ENCODE results near the gene BCDIN3D.

BCDIN3D gene

GRCh38 chr12:49854976-49855375 is 12.1 kb upstream of the BCDIN3D start:
- no peak for DNase-seq

GRCh38 chr12:49853671-49854070 is 10.8 kb upstream of the BCDIN3D start:
- DNase-seq = no peak

- DNase-seq = no peak
Observed at GRCh38 chr12:49847161-49847560, 4.3 kb upstream of the BCDIN3D start.

- no peak for DNase-seq
Observed at GRCh38 chr12:49846032-49846431, 3.1 kb upstream of the BCDIN3D start.

- DNase-seq = no peak
Observed at GRCh38 chr12:49843876-49844437, 1.1 kb upstream of the BCDIN3D start.

- DNase-seq = no peak
Observed at GRCh38 chr12:49843411-49843810, 505 bp upstream of the BCDIN3D start.

GRCh38 chr12:49838973-49839633 is 3.8 kb downstream of the BCDIN3D start:
- DNase-seq = no peak

- DNase-seq = no peak
Observed at GRCh38 chr12:49832836-49833421, 10.0 kb downstream of the BCDIN3D start.

- DNase-seq = no peak
Observed at GRCh38 chr12:49831717-49832116, 11.2 kb downstream of the BCDIN3D start.

- DNase-seq = peak; percentile 85
Observed at GRCh38 chr12:49828133-49829091, 14.5 kb downstream of the BCDIN3D start, which contains the start of gene NCKAP5L. Gene NCKAP5L (minus strand): TSS chr12:49828413. CDS start chr12:49804044, 24,369 bp downstream.

- no peak for DNase-seq
Observed at GRCh38 chr12:49827401-49828099, 15.4 kb downstream of the BCDIN3D start.

- DNase-seq = no peak
Observed at GRCh38 chr12:49827051-49827400, 15.9 kb downstream of the BCDIN3D start.

GRCh38 chr12:49825971-49826421 is 16.9 kb downstream of the BCDIN3D start:
- DNase-seq = no peak

- DNase-seq = no peak
Observed at GRCh38 chr12:49825360-49825970, 17.4 kb downstream of the BCDIN3D start.

GRCh38 chr12:49824895-49825294 is 18.0 kb downstream of the BCDIN3D start:
- no peak for DNase-seq

- no peak for DNase-seq
Observed at GRCh38 chr12:49824416-49824815, 18.5 kb downstream of the BCDIN3D start.

- no peak for DNase-seq
Observed at GRCh38 chr12:49823951-49824350, 19.0 kb downstream of the BCDIN3D start.

- DNase-seq = no peak
Observed at GRCh38 chr12:49823350-49823749, 19.6 kb downstream of the BCDIN3D start.

- no peak for DNase-seq
Observed at GRCh38 chr12:49821373-49822287, 21.3 kb downstream of the BCDIN3D start.

- DNase-seq = no peak
Observed at GRCh38 chr12:49819786-49820185, 23.1 kb downstream of the BCDIN3D start.

Measured in NCI-H1048 (cell line).